KBM-7 (cell line): ENCODE data around the gene RNF217.
"Not testable (repeated sequence)": the region's sequence is repeated elsewhere in the genome, so short reads cannot be mapped to it uniquely, and the experiment has no call there.

Experiments used
- DNase-seq: peaks from one replicate; pipeline ENCODE4 v3.0.0-alpha.2; 2015
- in situ Hi-C: fragments of 300-500 bp; cut with MboI; formaldehyde crosslinking; loops from 2 replicates; pipeline ENCODE4 v1.14.3; 2020; ENCODE audit warnings: low sequenced_read_pairs, low pct_unique_long_range_greater_than_20kb, mixed read lengths

Gene RNF217

GRCh38 chr6:125107896-125108295, 145.7 kb downstream of the RNF217 start:
- in situ Hi-C loops, result loop anchor here (25.0 kb wide), 1 partner anchor 221 kb away; no protein-coding TSS in a partner anchor

DNA sequence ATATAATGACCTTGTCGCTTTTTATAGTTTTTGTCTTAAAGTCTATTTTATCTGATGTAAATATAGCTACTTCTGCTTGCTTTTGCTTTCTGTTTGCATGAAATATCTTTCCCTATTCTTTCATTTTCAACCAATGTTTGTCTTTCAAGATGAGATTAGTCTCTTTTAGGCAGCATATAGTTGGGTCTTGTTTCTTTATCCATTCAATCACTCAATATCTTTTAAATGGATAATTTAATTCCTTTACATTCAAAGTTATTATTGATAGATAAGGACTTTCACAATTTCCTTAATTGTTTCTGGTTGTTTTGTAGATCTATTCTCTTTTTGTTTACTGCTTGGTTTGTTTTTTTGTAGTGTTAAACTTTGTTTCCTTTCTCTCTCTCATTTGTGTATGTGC, 147.8 kb downstream of the RNF217 start:
- DNase-seq, result no peak
- in situ Hi-C loops, result loop anchor here (25.0 kb wide), 1 partner anchor 223 kb away; no protein-coding TSS in a partner anchor

More at GRCh38 chr6:125107896-125108295, 145.7 kb downstream of the RNF217 start:
- no peak for DNase-seq

- in situ Hi-C loops, result loop anchor here (25.0 kb wide), 1 partner anchor 224 kb away; no protein-coding TSS in a partner anchor
- no peak for DNase-seq
Measured at GRCh38 chr6:125111219-125111983, 149.2 kb downstream of the RNF217 start.

GRCh38 chr6:125112934-125113333, 150.7 kb downstream of the RNF217 start:
- in situ Hi-C loops, result loop anchor here (25.0 kb wide), 1 partner anchor 226 kb away; no protein-coding TSS in a partner anchor
- DNase-seq, result no peak

DNA sequence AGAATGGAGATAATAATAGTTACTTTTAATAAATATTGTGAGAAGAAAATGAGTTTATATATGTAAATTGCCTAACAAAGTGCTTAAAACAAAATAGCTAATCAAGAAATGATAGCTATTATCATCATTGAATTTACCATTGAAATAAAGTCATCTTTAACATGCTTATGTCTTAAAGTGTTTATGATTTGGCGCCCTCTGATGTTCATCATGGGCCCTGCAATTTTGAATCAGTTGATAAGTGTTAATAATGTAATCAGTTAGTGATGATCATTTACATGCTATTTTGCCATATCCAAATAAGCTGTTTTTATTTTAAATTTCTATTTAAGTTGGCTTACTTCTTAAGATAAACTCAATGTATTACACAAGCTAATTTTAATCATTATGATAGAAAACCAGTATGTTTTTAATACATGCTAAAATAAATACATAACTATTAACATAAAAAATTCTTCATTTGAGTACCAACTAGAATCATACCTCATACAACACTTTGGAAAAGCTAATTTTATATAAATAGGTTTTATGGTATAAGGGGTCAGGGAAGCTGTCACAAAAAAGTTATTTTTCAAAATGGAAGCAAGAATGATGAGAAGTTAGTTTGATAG, 152.1 kb downstream of the RNF217 start:
- peak; percentile 40 for DNase-seq

DNA sequence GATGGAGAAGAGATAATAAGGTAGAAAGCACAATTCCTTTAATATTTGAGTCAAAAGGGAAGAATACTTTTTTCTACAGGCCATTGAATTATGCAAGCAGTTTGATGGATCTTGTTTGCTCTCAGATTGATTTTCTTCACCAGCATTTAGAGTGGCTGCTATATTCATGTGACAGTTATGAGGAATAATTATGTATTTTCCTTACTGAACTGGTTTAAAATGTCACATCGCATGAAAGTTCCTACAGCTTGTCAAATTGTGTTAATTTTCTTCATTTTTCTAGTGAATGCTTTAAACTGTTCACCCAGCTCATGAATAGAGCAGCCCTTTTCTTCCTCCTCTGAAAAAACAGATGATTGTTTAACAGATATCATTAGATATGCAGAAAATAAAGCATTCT, 153.9 kb downstream of the RNF217 start:
- in situ Hi-C loops, result loop anchor here (25.0 kb wide), 1 partner anchor 229 kb away; no protein-coding TSS in a partner anchor
- no peak for DNase-seq

More for the DNA sequence above, 152.1 kb downstream of the RNF217 start:
- in situ Hi-C loops, result loop anchor here (25.0 kb wide), 1 partner anchor 227 kb away; no protein-coding TSS in a partner anchor

DNA sequence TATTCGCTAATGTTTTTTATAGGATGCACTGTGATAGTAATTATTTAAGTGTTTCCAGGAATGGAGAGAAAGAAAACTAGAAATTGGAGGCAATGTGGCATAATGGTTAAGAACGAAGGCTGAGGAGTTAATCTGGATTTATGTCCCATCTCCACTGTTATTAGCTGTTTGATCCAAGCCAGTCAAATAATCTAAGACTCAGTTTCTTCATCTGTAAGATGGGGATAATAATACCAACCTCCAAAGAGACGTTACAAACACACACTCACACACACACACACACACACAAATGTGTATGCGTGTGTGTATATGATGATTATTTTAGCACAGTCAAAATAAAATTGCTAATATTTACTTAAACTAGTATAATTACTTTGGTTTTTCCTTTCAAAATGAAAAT, 154.5 kb downstream of the RNF217 start:
- in situ Hi-C loops, result loop anchor here (25.0 kb wide), 1 partner anchor 229 kb away; no protein-coding TSS in a partner anchor
- no peak for DNase-seq

DNA sequence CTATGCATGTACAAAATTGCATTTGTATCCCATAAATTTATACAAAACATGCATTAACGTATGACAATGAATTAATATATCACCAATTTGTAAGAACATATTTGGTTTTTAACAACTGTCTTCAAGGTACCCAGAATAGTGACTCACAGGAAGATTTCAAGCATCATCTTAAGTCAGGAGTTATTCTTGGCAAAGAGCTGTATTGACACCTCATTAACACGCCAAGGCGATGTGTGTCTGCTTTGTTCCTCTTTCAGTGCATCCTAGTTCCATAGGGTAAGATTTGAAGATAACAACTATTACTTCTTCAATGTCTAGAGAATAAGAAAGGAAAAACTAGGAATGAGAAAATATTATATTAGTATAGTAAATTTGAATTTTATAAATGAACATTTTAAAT, 155.6 kb downstream of the RNF217 start:
- DNase-seq, result no peak

GRCh38 chr6:125120054-125120590, 157.9 kb downstream of the RNF217 start:
- in situ Hi-C loops, result loop anchor here (25.0 kb wide), 1 partner anchor 233 kb away; no protein-coding TSS in a partner anchor
- no peak for DNase-seq

More for the DNA sequence above, 155.6 kb downstream of the RNF217 start:
- in situ Hi-C loops, result loop anchor here (25.0 kb wide), 1 partner anchor 231 kb away; no protein-coding TSS in a partner anchor

GRCh38 chr6:125121894-125122293, 159.7 kb downstream of the RNF217 start:
- in situ Hi-C loops, result loop anchor here (25.0 kb wide), 1 partner anchor 235 kb away; no protein-coding TSS in a partner anchor
- DNase-seq, result no peak

GRCh38 chr6:125123051-125123450, 160.8 kb downstream of the RNF217 start:
- DNase-seq, result no peak
- in situ Hi-C loops, result loop anchor here (25.0 kb wide), 1 partner anchor 236 kb away; no protein-coding TSS in a partner anchor

DNA sequence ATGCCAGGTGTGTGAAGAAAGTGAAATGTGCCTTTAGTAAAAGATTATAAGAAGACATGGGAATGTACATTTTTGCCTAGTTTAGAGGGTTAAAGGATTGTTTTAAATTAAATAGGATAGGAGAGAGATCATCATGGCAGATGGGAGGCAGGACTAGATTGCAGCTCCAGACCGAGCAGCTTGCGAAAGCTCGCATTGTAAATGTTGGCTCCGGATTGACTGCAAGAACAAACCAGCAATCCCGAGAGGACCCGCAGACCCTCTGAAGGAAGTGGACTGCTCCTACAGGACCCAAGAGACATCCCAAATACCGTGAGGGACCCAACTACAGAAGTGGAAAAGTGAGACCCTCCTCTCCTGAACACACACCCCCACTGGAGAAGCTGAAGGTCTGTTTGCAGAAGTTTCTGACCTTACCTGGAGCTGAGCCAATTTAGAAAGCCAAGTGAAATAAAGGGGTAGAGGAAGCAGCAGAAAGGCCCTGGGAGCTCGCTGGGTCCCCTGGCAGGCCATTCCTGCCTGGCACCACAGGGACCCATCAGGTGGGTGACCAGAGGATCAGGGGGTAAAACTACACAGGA, 161.3 kb downstream of the RNF217 start:
- in situ Hi-C loops, result loop anchor here (25.0 kb wide), 1 partner anchor 236 kb away; no protein-coding TSS in a partner anchor
- no peak for DNase-seq

DNA sequence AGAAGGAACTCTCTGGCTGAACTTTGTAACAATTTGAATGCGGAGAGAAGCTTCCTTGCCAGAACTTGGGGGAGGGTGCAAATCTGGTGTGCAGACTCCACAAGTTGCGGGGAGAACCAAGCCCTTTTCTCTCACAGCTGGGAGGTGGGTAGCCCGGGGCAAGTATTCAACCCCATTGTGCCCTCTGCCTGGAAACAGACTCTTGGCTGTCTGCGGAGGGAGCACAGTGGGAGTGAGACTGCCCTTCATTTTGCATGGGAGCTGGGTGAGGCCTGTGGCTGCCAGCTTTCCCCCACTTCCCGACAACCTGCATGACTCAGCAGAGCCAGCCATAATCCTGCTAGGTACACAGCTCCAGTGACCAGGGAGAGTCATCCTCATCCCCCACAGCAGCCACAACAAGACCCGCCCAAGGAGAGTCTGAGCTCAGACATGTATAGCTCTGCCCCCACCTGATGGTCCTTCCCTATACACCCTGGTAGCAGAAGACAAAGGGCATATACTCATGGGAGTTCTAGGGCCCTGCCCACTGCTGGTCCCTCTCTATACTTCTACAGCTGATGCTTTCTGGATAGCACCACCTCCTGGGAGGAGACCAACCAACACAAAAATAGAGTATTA, 161.9 kb downstream of the RNF217 start:
- in situ Hi-C loops, result loop anchor here (25.0 kb wide), 1 partner anchor 237 kb away; no protein-coding TSS in a partner anchor
- DNase-seq, result no peak

DNA sequence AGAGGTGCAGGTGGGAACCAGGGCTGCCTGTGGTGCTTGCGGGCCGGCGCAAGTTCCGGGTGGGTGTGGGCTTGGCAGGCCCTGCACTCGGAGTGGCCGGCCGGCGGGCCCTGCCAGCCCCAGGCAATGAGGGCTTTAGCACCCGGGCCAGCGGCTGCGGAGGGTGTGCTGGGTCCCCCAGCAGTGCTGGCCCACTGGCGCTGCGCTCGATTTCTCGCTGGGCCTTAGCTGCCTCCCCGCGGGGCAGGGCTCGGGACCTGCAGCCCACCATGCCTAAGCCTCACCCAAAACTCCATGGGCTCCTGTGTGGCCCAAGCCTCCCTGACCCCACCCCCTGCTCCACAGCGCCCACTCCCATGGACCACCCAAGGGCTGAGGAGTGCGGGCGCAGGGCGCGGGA, 163.6 kb downstream of the RNF217 start:
- DNase-seq, in situ Hi-C loops: not testable (repeated sequence)

DNA sequence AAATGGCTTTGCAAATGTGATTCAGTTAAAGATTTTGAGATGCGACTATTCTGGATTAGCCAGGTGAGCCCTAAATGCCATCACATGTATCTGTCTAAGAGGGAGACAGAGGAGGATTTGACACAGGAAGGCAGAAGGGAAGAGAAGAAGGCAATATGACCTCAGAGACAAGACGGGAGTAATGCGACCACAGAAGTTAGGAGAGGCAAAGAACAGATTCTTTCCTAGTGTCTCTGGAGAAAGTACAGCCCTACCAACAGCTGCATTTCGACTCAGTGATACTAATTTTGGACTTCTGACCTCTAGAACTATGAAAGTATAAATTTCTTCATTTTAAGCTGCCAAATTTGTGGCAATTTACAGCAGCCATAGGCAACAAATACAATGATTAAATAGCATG, 167.1 kb downstream of the RNF217 start:
- in situ Hi-C loops, result no loop called here
- no peak for DNase-seq

- no peak for DNase-seq
- in situ Hi-C loops, result no loop called here
Measured at GRCh38 chr6:125132058-125132457, 169.8 kb downstream of the RNF217 start.

DNA sequence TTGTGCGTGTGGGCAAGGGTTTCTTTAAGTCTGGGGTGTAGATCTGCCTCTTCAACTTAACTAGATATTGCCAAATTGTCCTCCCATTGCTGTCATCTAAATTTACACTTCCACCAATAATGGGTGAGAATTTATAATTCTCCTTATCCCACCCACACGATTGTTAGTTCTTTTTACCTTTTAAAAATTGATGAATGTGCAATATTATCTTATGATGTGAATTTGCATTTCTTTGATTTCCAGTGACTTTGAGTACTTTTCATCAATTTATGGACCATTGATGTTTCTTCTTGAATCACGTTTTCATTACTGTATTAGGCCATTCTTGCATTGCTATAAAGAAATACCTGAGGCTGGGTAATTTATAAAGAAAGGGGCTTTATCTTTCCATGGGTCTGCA, 174.1 kb downstream of the RNF217 start:
- no peak for DNase-seq
- in situ Hi-C loops, result no loop called here

GRCh38 chr6:125138083-125138482, 175.8 kb downstream of the RNF217 start:
- DNase-seq, result no peak
- in situ Hi-C loops, result no loop called here

DNA sequence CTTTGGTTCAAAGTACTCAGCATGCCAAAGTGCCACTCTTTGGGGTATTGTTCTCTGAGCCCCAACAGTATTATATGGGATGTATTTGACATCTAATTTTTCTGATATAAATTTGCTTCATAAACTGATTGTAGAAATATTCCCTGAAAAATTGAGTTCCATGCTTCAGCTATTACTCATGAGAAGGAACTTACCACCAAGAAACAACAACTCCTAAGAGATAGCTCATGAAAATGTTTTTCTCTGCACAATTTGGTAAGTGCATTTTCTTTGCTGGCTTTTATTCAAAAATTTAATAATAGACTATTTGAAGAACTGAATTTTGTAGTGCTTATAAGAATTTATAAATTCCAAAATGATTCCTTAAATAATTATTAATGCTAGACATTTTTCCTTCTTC, 178.6 kb downstream of the RNF217 start:
- in situ Hi-C loops, result no loop called here
- DNase-seq, result no peak
